NCI-H446 treated with DMSO at 0.1 percent for 48 hours (cell line): ENCODE results near the gene SMPD3.
"Not testable (repeated sequence)": the region's sequence is repeated elsewhere in the genome, so short reads cannot be mapped to it uniquely, and the experiment has no call there.

Source experiments
- DNase-seq: peaks from one replicate; lab custom pipeline; 2025; lab: John Stamatoyannopoulos, UW

Gene SMPD3

GRCh38 chr16:68448360-68448970 is at the start of gene SMPD3:
Gene SMPD3, minus strand, starts transcription at chr16:68448508. Its CDS starts 76,327 bp downstream, at chr16:68372181.
- DNase-seq, result peak; percentile 94

- DNase-seq, result peak; percentile 12
Measured at GRCh38 chr16:68496689-68497088, 48.4 kb upstream of the SMPD3 start.

DNA sequence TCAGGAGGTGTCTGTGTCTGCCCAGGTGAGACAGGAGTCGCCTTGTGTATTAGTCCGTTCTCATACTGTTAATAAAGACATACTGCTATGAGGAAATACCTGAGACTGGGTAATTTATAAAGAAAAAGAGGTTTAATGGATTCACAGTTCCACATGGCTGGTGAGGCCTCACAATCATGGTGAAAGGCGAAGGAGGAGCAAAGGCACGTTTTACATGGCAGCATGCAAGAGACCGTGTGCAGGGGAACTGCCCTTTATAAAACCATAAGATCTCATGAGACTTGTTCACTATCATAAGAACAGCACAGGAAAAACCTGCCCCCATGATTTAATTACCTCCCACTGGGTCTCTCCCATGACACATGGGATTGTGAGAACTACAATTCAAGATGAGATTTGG is 46.0 kb upstream of the SMPD3 start:
- DNase-seq, result not testable (repeated sequence)

- DNase-seq, result no peak
Measured at GRCh38 chr16:68493412-68494070, 45.2 kb upstream of the SMPD3 start.

- no peak for DNase-seq
Measured at GRCh38 chr16:68492543-68493411, 44.5 kb upstream of the SMPD3 start.

DNA sequence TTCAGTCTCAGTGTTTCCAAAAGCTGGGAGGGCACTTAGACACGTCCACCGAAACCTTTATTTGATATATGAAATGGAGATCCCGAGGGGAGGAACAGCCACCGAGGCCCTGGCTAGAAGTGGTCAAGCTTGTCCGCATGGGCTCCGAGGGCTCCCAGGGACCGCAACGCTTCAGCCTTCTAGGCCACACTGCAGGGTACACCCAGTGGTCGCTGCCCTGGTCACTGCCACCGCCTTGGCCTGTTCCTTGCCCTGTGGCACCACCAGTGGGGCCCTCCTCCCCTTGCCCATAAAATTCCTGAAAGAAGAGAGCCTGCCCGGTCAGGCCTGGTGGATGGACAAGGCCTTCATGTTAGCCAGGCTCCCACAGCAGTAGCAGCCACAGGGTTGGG is 43.8 kb upstream of the SMPD3 start:
- DNase-seq, result no peak

GRCh38 chr16:68491576-68491950 is 43.3 kb upstream of the SMPD3 start:
- DNase-seq, result no peak

DNA sequence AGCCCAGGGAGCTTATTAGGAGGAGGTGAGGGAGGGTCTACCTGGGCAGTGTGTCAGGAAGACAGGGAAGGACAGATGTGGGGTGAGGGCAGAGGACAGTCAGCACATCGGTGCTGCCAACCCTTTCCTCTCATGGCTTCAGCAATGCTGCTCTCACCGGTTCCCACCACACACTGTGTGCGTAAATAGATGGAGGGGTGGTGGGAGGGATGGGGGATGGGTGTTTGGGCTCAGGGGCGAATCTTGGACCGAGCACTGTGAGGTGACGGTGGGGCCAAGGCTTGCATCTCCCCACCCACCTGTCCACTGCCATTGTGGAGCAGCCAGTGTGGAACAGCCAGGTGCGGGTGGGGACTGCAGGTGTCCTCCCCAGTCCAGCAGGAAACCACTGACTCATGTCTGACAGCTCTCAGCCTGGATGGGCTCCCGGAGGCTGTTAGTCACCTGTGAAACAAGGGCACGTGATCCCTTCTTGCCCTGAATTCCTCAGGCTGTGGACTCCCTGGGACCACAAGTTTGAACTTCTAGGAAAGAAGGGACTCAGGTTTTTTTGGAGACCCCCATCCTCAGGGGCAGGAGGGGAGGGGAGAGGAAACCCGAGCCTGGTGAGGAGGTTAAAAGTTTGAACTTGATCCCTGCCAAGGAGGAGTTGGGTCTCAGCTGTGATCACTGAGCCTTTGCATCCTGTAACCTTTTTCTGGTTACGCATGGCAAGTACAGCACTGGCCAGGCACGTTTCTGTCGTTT is 42.7 kb upstream of the SMPD3 start:
- no peak for DNase-seq

DNA sequence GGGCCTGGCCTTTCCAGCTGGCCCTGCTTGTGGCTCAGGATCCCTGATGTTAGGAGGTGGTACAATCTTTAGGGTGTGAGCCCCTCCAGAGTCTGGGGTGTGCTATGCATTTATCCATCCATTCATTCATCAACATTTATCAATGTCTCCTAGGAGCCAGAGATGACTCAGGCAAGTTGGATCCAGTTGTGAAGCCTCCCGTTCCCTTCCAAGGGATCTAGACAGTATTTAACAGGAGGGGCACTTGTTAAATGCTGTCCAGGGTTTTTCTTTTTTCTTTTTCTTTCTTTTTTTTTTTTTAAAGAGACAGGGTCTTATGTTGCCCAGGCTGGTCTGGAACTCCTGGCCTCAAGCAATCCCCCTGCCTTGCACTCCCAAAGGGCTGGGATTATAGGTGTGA is 42.0 kb upstream of the SMPD3 start:
- no peak for DNase-seq

DNA sequence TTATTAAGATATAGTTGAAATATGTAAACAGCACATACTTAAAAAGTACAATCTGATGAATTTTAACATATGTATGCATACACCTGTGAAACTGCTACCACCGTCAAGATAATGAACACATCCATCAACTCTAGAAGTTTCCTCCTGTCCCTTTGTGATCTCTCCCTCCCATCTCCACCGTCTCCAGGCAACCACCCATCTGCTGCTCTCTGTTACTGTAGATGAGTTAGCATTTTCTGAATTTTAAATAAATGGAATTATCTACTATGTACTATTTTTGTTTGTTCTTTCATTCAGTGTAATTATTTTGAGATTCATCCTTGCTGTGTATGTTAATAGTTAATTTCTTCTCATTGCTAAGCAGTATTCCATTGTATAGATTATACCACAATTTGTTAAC is 40.2 kb upstream of the SMPD3 start:
- DNase-seq, result no peak

DNA sequence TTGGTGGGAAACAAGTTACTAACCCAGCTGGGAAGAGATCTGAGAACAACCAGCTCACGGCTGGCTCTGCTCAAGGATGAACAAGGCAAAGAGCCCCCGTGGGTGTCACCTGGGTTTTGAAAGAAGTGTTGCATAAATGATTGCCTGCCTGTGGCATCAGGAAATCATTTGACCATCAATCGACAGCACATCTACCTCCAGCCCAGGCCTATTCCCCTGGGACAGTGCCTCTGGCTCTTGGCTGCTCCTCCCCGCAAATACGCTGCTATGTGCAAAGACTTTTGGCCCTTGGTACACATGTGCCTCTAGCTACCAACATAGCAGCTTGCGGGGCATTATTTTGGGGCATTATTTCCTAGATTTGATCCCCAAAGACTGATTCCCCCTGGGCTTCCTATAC is 39.4 kb upstream of the SMPD3 start:
- no peak for DNase-seq

DNA sequence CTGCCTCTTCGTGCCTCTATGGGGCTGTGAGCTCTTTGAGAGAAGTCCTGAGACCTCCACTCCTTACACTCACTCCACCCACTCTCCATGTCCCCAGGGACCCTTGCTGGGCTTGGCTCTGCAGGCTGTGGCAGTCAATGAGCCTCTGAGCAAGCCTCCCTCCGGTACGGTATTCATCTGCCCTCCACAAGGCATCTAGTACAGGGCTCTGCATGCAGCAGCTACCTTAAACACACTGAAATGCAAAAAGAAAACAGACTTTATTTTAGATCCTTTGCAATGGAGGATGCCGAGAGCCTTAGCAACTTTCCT is 38.9 kb upstream of the SMPD3 start:
- DNase-seq, result no peak

- no peak for DNase-seq
Measured at GRCh38 chr16:68486502-68487202, 38.3 kb upstream of the SMPD3 start.

DNA sequence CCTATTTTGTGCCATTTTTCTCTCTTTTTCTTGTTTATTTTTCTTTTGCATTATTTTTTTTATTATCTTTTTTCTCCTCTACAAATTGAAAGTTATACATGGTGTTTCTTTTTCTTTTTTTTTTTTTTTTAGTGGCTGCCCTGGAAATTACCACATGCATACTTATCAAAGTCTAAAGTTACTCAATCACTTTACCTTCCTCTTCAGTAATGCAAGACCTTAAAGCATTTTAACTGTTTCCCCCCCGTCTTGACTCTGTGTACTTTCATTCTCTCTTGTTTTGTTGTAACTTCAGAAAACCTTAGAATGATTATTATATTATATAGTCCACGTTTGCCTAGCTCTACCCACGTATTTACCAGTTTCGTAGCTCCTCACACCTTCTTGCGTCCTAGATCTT is 33.3 kb upstream of the SMPD3 start:
- no peak for DNase-seq

- no peak for DNase-seq
Measured at GRCh38 chr16:68480084-68480995, 32.0 kb upstream of the SMPD3 start.

GRCh38 chr16:68479271-68479670 is 31.0 kb upstream of the SMPD3 start:
- DNase-seq, result no peak

DNA sequence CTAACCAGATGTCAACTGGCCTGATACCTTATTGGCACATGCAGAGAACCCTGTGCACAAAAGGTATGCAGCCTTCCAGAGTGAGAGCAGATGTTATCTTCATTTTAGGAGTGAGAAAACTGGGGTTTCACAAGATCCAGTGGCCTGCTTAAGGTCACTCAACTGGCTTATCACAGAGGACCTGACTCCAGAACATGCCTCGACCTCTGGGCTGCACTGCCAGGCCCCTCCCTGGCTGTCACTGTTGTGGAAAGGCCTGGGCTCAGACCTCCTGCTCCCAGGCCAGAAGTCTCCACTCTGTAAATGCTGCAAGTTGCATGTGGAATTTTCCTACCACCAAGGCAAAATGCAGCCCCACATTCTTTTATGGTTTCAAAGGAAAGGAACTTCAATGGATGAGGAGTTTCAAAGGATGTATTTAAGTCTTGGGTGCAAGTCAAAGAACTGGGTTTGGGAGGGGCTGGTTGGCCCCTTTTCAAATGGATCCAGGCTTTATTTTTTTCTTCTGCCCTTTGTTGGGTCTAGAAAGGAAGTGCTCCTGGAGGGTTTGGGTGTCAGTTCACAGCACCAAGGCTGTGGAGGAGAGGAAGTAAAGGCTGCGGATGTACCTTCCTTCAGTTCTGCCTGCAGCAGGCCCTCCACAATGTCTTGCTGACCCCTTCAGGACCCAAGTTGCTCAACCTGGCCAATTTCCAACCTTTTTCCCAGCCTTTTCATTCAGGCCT is 30.4 kb upstream of the SMPD3 start:
- no peak for DNase-seq

DNA sequence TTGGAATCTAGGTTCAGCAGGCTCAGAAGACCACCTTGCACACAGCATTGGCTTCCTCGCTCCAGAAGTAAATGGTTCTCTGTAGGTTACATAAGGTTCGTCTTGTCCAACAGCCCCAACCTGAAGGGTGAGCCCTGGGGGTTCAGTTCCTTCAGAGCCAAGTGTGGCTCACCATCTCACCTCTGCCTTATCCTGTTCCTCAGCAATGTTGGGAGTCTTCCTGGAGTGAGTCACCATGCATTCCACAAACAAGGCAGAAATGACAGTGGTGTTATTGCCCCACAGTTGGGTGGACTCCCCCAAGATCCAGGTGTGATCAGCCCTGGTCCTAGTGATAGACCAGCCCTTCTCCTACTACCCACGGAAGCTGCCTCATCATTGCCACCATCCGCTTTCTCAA is 26.8 kb upstream of the SMPD3 start:
- DNase-seq, result no peak

DNA sequence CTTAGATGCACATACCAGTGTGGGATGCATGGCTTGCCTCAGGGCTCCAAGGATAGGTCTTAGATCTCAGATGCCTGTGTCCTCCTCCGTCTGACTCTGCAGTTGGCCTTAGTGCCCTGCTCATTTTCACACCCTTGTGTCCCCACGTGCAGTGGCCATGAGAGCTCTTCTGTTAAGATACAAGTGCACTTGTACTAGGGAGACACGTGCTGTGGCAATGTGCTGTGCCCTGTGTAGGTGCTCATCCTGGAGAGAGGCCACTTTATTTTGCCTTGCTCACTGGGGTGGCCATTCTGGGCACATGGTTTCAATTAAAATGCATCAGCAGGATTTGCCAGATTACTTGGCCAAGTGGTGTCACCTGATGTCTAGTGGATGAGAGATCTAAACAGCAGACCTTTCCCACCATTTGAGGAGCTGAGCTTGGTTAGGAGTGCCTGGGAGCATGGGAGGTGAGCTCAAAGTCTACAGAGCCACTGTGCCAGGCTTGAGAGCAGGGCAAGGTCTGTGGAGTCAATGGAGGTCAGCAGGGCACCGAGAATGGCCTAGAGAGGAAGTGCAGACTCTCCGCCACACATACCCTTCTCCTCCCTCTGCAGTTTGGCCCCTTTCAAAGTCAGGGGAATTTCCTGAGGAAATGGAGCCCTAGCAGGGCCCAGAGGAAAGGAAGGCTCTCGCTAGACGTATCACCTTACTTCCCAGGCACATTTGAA is 25.2 kb upstream of the SMPD3 start:
- no peak for DNase-seq

DNA sequence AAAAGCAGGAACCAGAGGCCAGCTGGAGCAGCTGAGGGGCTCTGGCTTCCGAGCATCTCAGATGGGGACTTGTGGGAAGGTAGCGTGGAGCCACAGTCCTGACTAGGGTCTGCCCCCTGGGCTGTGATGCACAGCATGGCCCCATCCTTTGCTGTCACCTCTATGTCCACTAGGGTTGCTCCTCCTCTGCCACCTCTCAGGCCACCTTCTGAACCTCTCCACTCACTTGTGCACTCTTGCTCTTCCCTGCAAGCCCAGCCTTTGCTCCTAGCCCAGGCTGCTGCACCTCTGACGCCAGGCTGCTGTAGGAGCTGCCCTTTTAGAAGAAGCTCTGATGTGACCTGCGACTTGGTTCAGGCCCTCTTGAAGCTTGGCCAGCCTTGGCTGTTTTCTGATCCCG is 24.3 kb upstream of the SMPD3 start:
- no peak for DNase-seq
